HG02840 (cell line): ENCODE measurements around the gene MZT1.

Experiments used
- ATAC-seq: cut with Tn5 transposase; IDR thresholded peaks from one replicate; pipeline ENCODE4 v1.9.1; 2021; ENCODE audit warnings: mild to moderate bottlenecking, moderate library complexity, moderate number of reproducible peaks; ENCODE audit not compliant: unreplicated experiment, low FRiP score

Gene MZT1

DNA sequence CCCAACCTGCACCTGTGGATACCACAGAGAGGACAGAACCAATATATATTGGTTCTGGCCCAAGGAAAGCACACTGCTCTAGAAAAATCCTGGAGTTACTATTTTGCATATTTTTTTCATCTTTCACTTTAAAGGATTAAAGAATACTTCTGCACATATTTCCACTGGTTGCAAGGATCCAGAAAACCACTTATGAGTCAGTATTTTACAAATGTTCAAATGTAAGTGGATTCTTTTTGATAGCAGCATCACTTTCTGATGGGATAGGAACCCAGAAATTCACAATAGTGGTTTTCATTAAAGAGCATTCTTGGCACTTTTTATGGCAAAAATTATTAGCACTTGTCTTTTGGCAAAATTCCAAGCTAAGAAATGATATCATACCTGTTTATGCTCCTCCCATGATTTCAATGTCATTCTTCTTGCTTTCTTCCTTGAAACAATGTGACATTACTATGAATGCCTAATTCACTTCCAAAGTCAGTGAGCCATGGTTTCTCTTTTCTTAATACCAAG lies 38.2 kb downstream of the MZT1 start:
- no peak for ATAC-seq

DNA sequence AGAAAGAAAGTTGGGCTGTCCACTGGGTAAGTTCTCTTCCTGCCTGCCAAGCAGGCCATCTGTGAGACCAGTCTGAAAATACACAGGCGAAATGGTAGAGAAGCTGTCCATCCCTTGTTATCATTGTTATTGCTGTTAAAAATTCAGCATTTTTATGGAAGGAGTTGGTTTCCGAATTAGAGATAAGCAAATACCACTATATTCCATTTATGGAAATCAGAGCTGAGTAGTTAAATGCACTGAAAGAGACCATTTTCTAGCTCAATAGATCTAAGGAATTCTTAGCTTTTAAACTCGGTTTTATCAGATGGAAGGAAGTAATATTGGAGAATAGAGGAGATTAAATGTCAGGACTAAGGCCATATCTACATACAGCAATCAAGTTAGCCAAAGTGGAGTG lies 40.7 kb downstream of the MZT1 start:
- ATAC-seq: no peak

DNA sequence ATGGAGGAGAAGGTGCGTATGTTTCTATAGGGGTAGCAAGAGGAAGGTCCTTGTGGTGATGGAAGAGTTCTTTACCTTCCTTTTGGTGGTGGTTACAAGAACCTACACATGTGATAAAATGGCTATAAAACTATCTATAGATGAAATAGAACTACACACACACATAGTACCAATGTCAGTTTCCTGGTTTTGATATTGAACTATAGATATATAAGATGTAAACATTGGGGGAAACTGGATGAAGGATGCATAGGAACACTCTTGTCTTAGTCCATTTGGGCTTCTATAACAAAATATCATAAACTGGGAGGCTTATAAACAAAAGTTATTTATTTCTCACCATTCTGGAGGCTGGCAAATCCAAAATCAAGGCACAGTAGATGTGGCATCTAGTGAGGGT lies 47.1 kb downstream of the MZT1 start:
- ATAC-seq: no peak

DNA sequence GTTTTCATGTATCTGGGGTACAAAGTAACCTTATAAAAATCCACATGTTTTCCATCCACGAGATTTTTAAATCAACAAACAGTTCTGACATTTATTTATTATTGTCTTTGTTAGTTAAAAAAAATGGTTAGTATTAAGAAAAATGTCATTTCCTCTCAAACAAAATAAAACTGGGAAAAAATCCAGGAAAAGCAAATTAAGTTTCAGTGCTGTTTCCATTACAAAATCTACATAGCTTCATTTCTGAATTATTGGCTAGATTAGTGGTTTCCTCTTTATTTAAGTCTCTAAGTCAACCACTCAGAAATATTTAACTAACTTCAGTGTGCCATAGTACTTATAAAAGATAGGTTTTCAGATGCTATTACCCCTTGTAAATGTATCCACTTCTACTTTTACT lies 49.1 kb downstream of the MZT1 start:
- no peak for ATAC-seq

DNA sequence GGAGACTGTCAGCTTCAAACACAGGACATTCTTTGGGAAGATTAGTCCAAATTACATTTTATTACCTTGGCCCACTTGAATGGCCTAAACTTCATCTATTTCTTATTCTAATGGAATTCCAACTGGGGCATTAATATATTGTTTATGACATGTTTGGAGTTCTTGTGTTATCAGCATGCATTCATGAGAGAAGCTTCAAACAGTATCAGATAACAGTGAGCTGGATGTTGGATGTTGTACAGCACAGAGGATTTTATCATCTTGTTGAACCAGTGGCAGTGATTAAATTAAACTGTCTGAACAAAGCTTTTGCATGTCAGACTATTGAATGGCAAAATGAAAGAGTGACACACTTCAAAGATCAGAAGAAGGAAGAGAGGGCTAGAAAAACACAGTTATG lies 50.0 kb downstream of the MZT1 start:
- ATAC-seq: no peak

DNA sequence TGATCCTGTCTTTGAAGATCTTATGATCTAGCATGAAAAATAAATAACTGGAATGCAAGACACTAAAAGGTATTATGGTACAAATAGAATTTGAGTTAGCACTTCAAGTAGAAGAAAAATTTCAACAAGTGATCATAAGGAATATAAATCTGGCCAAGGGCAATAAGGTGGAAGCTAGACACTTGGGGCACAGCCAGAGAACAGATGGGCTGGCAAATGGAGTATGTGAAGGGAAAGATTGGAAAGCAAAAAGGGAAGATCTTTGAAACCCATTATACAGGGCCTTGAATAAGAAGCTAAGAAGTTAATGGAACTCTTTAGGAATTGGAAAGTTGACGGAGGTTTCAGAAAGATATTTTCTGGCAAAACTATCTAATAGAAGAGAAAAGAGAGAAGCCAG lies 61.0 kb downstream of the MZT1 start:
- no peak for ATAC-seq

DNA sequence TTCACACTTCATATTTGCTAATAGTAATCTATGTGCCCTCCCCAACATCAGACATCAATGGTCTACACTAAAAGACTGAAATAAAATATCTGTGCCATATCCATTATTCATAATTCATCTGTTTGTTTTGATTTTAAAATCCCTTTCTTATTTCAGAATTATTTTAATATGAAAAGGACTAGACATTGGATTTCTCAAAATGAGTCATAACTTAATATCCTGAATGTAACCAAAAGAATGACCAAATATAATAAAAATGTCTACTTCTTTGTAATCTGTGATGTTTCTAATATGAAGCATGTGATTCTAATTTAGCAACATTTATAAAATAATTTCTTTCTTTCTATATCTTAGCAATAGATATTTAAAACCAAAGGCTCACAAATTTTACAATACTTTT lies 64.9 kb downstream of the MZT1 start:
- ATAC-seq: no peak
